Measurements from ENCODE around the gene CEP152. TPM values are rescaled to one million over a fixed set of nuclear protein-coding genes. Genes with fewer than 3 reads are reported as not detected.
"Not testable (repeated sequence)": the region's sequence is repeated elsewhere in the genome, so short reads cannot be mapped to it uniquely, and the experiment has no call there.

Gene CEP152, protein sequence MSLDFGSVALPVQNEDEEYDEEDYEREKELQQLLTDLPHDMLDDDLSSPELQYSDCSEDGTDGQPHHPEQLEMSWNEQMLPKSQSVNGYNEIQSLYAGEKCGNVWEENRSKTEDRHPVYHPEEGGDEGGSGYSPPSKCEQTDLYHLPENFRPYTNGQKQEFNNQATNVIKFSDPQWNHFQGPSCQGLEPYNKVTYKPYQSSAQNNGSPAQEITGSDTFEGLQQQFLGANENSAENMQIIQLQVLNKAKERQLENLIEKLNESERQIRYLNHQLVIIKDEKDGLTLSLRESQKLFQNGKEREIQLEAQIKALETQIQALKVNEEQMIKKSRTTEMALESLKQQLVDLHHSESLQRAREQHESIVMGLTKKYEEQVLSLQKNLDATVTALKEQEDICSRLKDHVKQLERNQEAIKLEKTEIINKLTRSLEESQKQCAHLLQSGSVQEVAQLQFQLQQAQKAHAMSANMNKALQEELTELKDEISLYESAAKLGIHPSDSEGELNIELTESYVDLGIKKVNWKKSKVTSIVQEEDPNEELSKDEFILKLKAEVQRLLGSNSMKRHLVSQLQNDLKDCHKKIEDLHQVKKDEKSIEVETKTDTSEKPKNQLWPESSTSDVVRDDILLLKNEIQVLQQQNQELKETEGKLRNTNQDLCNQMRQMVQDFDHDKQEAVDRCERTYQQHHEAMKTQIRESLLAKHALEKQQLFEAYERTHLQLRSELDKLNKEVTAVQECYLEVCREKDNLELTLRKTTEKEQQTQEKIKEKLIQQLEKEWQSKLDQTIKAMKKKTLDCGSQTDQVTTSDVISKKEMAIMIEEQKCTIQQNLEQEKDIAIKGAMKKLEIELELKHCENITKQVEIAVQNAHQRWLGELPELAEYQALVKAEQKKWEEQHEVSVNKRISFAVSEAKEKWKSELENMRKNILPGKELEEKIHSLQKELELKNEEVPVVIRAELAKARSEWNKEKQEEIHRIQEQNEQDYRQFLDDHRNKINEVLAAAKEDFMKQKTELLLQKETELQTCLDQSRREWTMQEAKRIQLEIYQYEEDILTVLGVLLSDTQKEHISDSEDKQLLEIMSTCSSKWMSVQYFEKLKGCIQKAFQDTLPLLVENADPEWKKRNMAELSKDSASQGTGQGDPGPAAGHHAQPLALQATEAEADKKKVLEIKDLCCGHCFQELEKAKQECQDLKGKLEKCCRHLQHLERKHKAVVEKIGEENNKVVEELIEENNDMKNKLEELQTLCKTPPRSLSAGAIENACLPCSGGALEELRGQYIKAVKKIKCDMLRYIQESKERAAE (N-terminal part only)
- 10 to 100 TPM; 41.5 to 43.1 TPM for total RNA-seq

- ChIA-PET POLR2A (interaction anchor here (0.7 to 3.0 kb wide), 26 partner anchors 9 to 1546 kb away, joined by 3 to 51 read pairs (median 5); partner anchors contain the start of genes COPS2, DUT, EID1 and FBN1), CTCF (interaction anchor here (0.7 to 2.4 kb wide), 14 partner anchors 9 to 425 kb away, joined by 3 to 15 read pairs (median 4); partner anchors contain the start of genes COPS2, EID1 and SECISBP2L)
- H3K27ac Mint-ChIP-seq = peak within 1 kb of the TSS; percentile 93
- H3K4me1 Mint-ChIP-seq = peaks cover 41% of the 10 kb centered on the region
- DNase-seq = peak; percentile 99
- peak within 1 kb of the TSS; percentile 84 for H3K4me3 Mint-ChIP-seq
- H3K27me3 Mint-ChIP-seq = peaks cover 15% of the 10 kb centered on the region
- peaks cover 4% of the 10 kb centered on the region for H3K36me3 Mint-ChIP-seq (ENCODE audit: low read depth)
- no peaks in the 10 kb centered on the region for H3K9me3 Mint-ChIP-seq
Measured at GRCh38 chr15:48810414-48811324, at the start of gene CEP152. TSS of gene CEP152 (minus strand) at chr15:48811069. CDS start at chr15:48805649, 5,420 bp downstream.

GRCh38 chr15:48859426-48859825, 48.6 kb upstream of the CEP152 start:
- Mint-ChIP-seq H3K4me1 (peaks cover 23% of the 10 kb centered on the region), H3K36me3 (ENCODE audit: low read depth) (no peaks in the 10 kb centered on the region), H3K9me3 (no peaks in the 10 kb centered on the region), H3K4me3 (no peak overlapping the region), H3K27ac (no peak overlapping the region), H3K27me3 (peaks cover 16% of the 10 kb centered on the region)
- no peak for DNase-seq
- ChIA-PET CTCF (interaction anchor here (0.9 to 8.2 kb wide), 5 partner anchors 105 to 556 kb away, joined by 4 to 62 read pairs (median 11); partner anchors contain the start of gene SHC4), POLR2A (interaction anchor here (0.8 kb wide), 1 partner anchor 287 kb away, joined by 3 read pairs; no protein-coding TSS in a partner anchor)

DNA sequence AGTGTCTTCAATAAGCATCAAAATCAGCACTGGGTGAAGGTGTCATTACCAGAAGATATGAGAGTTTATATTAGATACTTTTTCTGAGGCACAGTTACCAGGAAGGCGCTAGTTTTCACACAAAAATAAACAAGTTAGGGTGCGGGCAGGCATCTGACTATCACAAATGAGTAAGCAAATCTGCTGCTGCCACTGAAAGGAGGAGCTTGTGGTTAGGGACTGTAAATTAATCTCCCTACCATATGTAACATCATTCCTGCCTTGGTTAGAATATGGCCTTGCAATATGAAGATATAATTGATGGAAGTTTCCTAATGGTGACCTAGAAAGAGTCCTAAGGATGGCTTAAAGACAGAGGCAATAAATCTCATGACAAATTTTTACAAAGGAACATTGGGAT, 47.5 kb upstream of the CEP152 start:
- Mint-ChIP-seq H3K27ac (no peak overlapping the region), H3K36me3 (ENCODE audit: low read depth) (no peaks in the 10 kb centered on the region), H3K4me3 (no peak overlapping the region), H3K4me1 (peaks cover 23% of the 10 kb centered on the region), H3K9me3 (no peaks in the 10 kb centered on the region), H3K27me3 (peaks cover 21% of the 10 kb centered on the region)
- peak; percentile 19 for DNase-seq
- POLR2A ChIA-PET = no interaction called here
- CTCF ChIA-PET = interaction anchor here (0.9 to 8.2 kb wide), 6 partner anchors 48 to 500 kb away, joined by 3 to 62 read pairs (median 8); partner anchors contain the start of genes CEP152 and SHC4

- Mint-ChIP-seq H3K4me3 (no peak overlapping the region), H3K36me3 (ENCODE audit: low read depth) (no peaks in the 10 kb centered on the region), H3K27me3 (peaks cover 24% of the 10 kb centered on the region), H3K27ac (no peak overlapping the region), H3K4me1 (peaks cover 14% of the 10 kb centered on the region), H3K9me3 (no peaks in the 10 kb centered on the region)
- CTCF ChIA-PET = interaction anchor here (0.7 kb wide), 1 partner anchor 84 kb away, joined by 3 read pairs; no protein-coding TSS in a partner anchor
- no peak for DNase-seq
- POLR2A ChIA-PET = no interaction called here
Measured at GRCh38 chr15:48856942-48857341, 46.1 kb upstream of the CEP152 start.

GRCh38 chr15:48855501-48856440, 44.9 kb upstream of the CEP152 start:
- ChIA-PET POLR2A (no interaction called here), CTCF (interaction anchor here (0.6 kb wide), 1 partner anchor 243 kb away, joined by 3 read pairs; no protein-coding TSS in a partner anchor)
- no peaks in the 10 kb centered on the region for H3K36me3 Mint-ChIP-seq (ENCODE audit: low read depth)
- H3K4me3 Mint-ChIP-seq = no peak overlapping the region
- H3K9me3 Mint-ChIP-seq = no peaks in the 10 kb centered on the region
- H3K27me3 Mint-ChIP-seq = peaks cover 24% of the 10 kb centered on the region
- no peak for DNase-seq
- H3K27ac Mint-ChIP-seq = no peak overlapping the region
- H3K4me1 Mint-ChIP-seq = peaks cover 12% of the 10 kb centered on the region

DNA sequence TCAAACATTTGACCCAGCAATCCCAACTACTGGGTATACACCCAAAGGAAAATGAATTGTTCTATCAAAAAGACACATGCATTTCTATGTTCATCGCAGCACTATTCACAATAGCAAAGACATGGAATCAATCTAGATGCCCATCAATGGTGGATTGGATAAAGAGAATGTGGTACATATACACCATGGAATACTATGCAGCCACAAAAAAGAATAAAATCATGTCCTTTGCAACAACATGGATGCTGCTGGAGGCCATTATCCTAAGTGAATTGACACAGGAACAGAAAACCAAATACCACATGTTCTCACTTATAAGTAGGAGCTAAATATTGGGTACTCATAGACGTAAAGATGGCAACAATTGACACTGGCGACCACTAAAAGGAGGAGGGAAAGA, 43.6 kb upstream of the CEP152 start:
- H3K4me3 Mint-ChIP-seq; CTCF ChIA-PET; H3K27ac Mint-ChIP-seq; H3K9me3 Mint-ChIP-seq; POLR2A ChIA-PET; H3K36me3 Mint-ChIP-seq (ENCODE audit: low read depth); DNase-seq: not testable (repeated sequence)
- peaks cover 12% of the 10 kb centered on the region for H3K4me1 Mint-ChIP-seq
- peaks cover 22% of the 10 kb centered on the region for H3K27me3 Mint-ChIP-seq

DNA sequence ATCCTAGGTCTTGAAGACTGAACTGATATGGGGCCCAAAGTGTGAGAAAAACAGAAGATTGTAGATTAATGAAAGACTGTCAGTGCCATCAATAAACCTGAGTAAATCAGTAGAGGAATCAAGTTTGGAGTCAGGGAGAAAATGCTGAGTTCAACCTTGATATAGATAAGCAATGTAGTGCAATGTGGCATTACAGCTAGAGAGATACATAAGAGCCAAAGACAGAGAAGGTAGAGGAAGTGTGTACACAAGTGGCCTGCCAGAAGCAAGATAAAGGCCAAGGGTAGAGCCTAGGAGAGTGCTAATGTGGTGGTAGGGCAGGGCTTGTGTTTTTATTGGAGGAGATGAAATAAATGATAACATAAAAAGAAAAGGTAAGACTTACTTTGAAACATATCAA, 41.1 kb upstream of the CEP152 start:
- ChIA-PET CTCF (no interaction called here), POLR2A (no interaction called here)
- Mint-ChIP-seq H3K27me3 (peaks cover 22% of the 10 kb centered on the region), H3K27ac (no peak overlapping the region), H3K36me3 (ENCODE audit: low read depth) (no peaks in the 10 kb centered on the region), H3K4me1 (no peaks in the 10 kb centered on the region), H3K4me3 (no peak overlapping the region), H3K9me3 (no peaks in the 10 kb centered on the region)
- DNase-seq = no peak

- ChIA-PET POLR2A (no interaction called here), CTCF (no interaction called here)
- no peak for DNase-seq
- H3K27ac Mint-ChIP-seq = no peak overlapping the region
- peaks cover 19% of the 10 kb centered on the region for H3K27me3 Mint-ChIP-seq
- no peaks in the 10 kb centered on the region for H3K36me3 Mint-ChIP-seq (ENCODE audit: low read depth)
- no peaks in the 10 kb centered on the region for H3K4me1 Mint-ChIP-seq
- H3K4me3 Mint-ChIP-seq = no peak overlapping the region
- no peaks in the 10 kb centered on the region for H3K9me3 Mint-ChIP-seq
Measured at GRCh38 chr15:48850648-48851047, 39.8 kb upstream of the CEP152 start.

GRCh38 chr15:48845123-48845522, 34.3 kb upstream of the CEP152 start:
- CTCF ChIA-PET = no interaction called here
- POLR2A ChIA-PET = no interaction called here
- Mint-ChIP-seq H3K9me3 (no peaks in the 10 kb centered on the region), H3K36me3 (ENCODE audit: low read depth) (no peaks in the 10 kb centered on the region), H3K27ac (no peak overlapping the region), H3K4me1 (no peaks in the 10 kb centered on the region), H3K4me3 (no peak overlapping the region), H3K27me3 (peaks cover 5% of the 10 kb centered on the region)
- DNase-seq = no peak

DNA sequence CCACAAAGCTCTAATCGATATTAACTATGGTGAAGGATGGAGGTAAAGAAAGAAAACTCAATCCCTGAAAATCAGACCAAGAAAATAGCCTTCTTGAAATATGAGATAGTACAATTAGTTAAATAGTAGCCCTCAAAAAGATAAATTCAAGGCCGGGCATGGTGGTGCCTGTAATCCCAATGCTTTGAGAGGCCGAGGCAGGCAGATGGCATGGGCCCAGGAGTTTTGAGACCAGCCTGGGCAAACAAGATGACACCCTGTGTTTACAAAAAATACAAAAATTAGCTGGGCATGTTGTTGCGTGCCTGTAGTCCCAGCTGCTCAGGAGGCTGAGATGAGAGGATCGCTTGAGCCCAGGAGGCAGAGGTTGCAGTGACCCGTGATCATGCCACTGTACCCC, 31.6 kb upstream of the CEP152 start:
- Mint-ChIP-seq H3K4me1 (no peaks in the 10 kb centered on the region), H3K9me3 (no peaks in the 10 kb centered on the region), H3K27me3 (peaks cover 10% of the 10 kb centered on the region), H3K4me3 (no peak overlapping the region), H3K27ac (no peak overlapping the region), H3K36me3 (ENCODE audit: low read depth) (no peaks in the 10 kb centered on the region)
- no peak for DNase-seq
- POLR2A ChIA-PET = no interaction called here
- CTCF ChIA-PET = no interaction called here

DNA sequence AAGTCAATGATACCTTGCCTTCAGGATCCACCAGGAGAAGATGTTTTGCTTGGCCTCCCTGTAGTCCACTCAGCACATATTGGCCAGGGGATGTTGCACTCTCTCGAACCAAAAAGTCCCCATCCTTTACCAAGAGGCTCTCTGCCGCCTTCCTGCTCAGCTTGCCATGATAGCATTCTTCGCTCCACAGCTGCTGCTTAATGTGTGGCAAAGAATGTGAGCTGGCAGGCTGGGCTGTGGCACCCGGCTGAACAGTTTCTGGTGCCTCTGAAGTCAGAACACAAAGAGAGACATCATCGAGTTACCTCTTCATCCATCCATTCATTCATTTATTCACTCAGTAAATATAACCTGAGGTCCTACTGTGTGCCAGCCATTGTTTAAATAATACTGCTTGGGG, 23.9 kb upstream of the CEP152 start:
- H3K4me1 Mint-ChIP-seq = no peaks in the 10 kb centered on the region
- ChIA-PET CTCF (no interaction called here), POLR2A (no interaction called here)
- no peak overlapping the region for H3K4me3 Mint-ChIP-seq
- no peak for DNase-seq
- H3K27me3 Mint-ChIP-seq = peaks cover 23% of the 10 kb centered on the region
- no peaks in the 10 kb centered on the region for H3K36me3 Mint-ChIP-seq (ENCODE audit: low read depth)
- no peak overlapping the region for H3K27ac Mint-ChIP-seq
- peaks cover 5% of the 10 kb centered on the region for H3K9me3 Mint-ChIP-seq
